GM12878 (cell line): Measurements from ENCODE around the gene AIG1. TPM values are rescaled to one million over a fixed set of nuclear protein-coding genes. Genes with fewer than 3 reads are reported as not detected.

ENCODE experiments used
- ATAC-seq: fragments of 200-7000 bp; cut with Tn5 transposase; 3 replicates; pipeline ENCODE4 v1.9.1; 2020; ENCODE audit warnings: mild to moderate bottlenecking, moderate library complexity
- BruUV-seq: library from RNA; stranded (reverse); fragments of 400-500 nt; replicated peaks from 2 replicates; lab custom pipeline; 2021; lab: Mats Ljungman, UMichigan
- CTCF ChIA-PET: fragments of 300-600 bp; sonication (Branson Sonifier 250); formaldehyde crosslinking; extraction: SDS; loops from one replicate; lab custom pipeline; 2021; ENCODE audit warnings: inconsistent platforms; lab: Yijun Ruan, JAX
- POLR2A ChIA-PET: fragments of 350-600 bp; formaldehyde crosslinking; extraction: SDS; loops from one replicate; lab custom pipeline; 2021; ENCODE audit warnings: inconsistent platforms; lab: Charles Lee
- RAD21 ChIA-PET: fragments of 300-600 bp; sonication (Branson Sonifier 250); formaldehyde crosslinking; loops from one replicate; lab custom pipeline; 2023; ENCODE audit warnings: antibody characterized with exemption; ENCODE audit not compliant: unreplicated experiment; lab: Charles Lee
- SMC1A ChIA-PET: fragments of 300-600 bp; sonication (Branson Sonifier 250); formaldehyde crosslinking; loops from one replicate; lab custom pipeline; 2023; ENCODE audit not compliant: unreplicated experiment, uncharacterized antibody; lab: Charles Lee
- DNase-seq: peaks from one replicate; pipeline ENCODE4 v3.0.0-alpha.2; 2011; ENCODE audit warnings: low read depth, low spot score
- FAIRE-seq: peaks from 3 replicates; lab custom pipeline; 2011; peaks lifted over from hg19 to GRCh38; lab: Jason Lieb, UNC
- H2AFZ ChIP-seq: 2 replicates; pipeline ENCODE4 v1.6.0; 2011; ENCODE audit warnings: low read depth, low read length, control low read depth; ENCODE audit not compliant: control insufficient read depth
- H3K27ac ChIP-seq: 2 replicates; pipeline ENCODE4 v1.5.1; 2011; ENCODE audit warnings: control low read depth; ENCODE audit not compliant: control insufficient read depth, insufficient read depth
- H3K27me3 ChIP-seq, 2 experiments: replicated peaks in 1 of 2; 2 replicates each; pipeline versions ENCODE4 v1.6.0 to v1.6.1; 2011; ENCODE audit warnings: low read length in 1 of 2; ENCODE audit not compliant: control insufficient read depth in 2 of 2, insufficient read depth in 2 of 2
- H3K36me3 ChIP-seq, 2 experiments: 2 replicates each; pipeline ENCODE4 v1.5.1; 2011; ENCODE audit warnings: low read length in 1 of 2; ENCODE audit not compliant: control insufficient read depth in 2 of 2, insufficient read depth in 2 of 2
- H3K4me1 ChIP-seq: 2 replicates; pipeline ENCODE4 v1.6.1; 2011; ENCODE audit warnings: mild to moderate bottlenecking, low read length, moderate library complexity, mixed read lengths; ENCODE audit not compliant: control insufficient read depth, insufficient read depth
- H3K4me2 ChIP-seq: 2 replicates; pipeline ENCODE4 v1.6.0; 2011; ENCODE audit warnings: control low read depth; ENCODE audit not compliant: control insufficient read depth, insufficient read depth
- H3K4me3 ChIP-seq: fragments of 200-600 bp; sonication (generic); 2 replicates; pipeline ENCODE4 v1.5.1; 2016
- H3K79me2 ChIP-seq: 2 replicates; pipeline ENCODE4 v1.6.0; 2011; ENCODE audit warnings: low read length; ENCODE audit not compliant: control insufficient read depth, insufficient read depth
- H3K9ac ChIP-seq: 2 replicates; pipeline ENCODE4 v1.8.0; 2011; ENCODE audit warnings: low read length, control low read depth, mixed read lengths; ENCODE audit not compliant: control insufficient read depth, insufficient read depth
- H3K9me3 ChIP-seq: replicated peaks from 3 replicates; pipeline ENCODE4 v1.5.1; 2011; ENCODE audit warnings: mild to moderate bottlenecking, low read length; ENCODE audit not compliant: control insufficient read depth, insufficient read depth
- H4K20me1 ChIP-seq: 2 replicates; pipeline ENCODE4 v1.6.0; 2011; ENCODE audit not compliant: control insufficient read depth, insufficient read depth
- CEBPB ChIP-seq, 2 experiments: fragments of 150-350 bp in 1 of 2; IDR thresholded peaks; 2 replicates each; pipeline ENCODE4 v1.6.1; 2012 to 2014; ENCODE audit warnings: low read depth in 2 of 2, low read length in 2 of 2, borderline replicate concordance in 1 of 2, inconsistent platforms in 1 of 2
- IRF4 ChIP-seq: IDR thresholded peaks from 2 replicates; pipeline ENCODE4 v1.6.1; 2011; ENCODE audit warnings: low read depth, low read length
- NFXL1 ChIP-seq: fragments of 450-650 bp; IDR thresholded peaks from 2 replicates; pipeline ENCODE4 v1.6.1; 2017; ENCODE audit warnings: antibody characterized with exemption, mild to moderate bottlenecking, borderline replicate concordance
- RFX5 ChIP-seq: IDR thresholded peaks from 2 replicates; pipeline ENCODE4 v1.6.1; 2011; ENCODE audit warnings: low read depth, low read length, improper control_type of control experiment
- RUNX3 ChIP-seq: IDR thresholded peaks from 2 replicates; pipeline ENCODE4 v1.6.1; 2012; ENCODE audit warnings: low read length, inconsistent platforms
- SIN3A ChIP-seq: IDR thresholded peaks from 2 replicates; pipeline ENCODE4 v1.6.1; 2012; ENCODE audit warnings: low read depth, low read length, improper control_type of control experiment
- WGBS: methylation state at CpG from one replicate; pipeline ENCODE4 v1.1.6; 2016; ENCODE audit warnings: low lambda C conversion rate; ENCODE audit not compliant: insufficient replicate concordance, insufficient coverage; ENCODE audit errors: missing lambda C conversion rate; 5-methylcytosine and 5-hydroxymethylcytosine counted together
- in situ Hi-C: fragments of 300-500 bp; cut with MboI; formaldehyde crosslinking; loops from 9 replicates; pipeline ENCODE4 v1.14.3; 2018; ENCODE audit warnings: mixed read lengths
- intact Hi-C: fragments of 100-400 bp; cut with micrococcal nuclease; formaldehyde crosslinking; loops from one replicate; pipeline ENCODE4 v1.14.2; 2022; ENCODE audit not compliant: unreplicated experiment
- polyA plus RNA-seq, 11 experiments: library from polyadenylated mRNA; depleted of rRNA in 4 of 11; unstranded in 6 of 11; stranded (reverse) in 5 of 11; fragments of >200 nt; fragmentation: Nextera tagmentation in 4 of 11; fragmentation: Illumina TruSeq in 1 of 11; extraction: Ambion mirVana in 4 of 11; extraction: Trizol in 1 of 11; gene quantifications; 1 replicate in 1 of 11; 2 replicates in 10 of 11; pipeline versions ENCODE4 v1.2.1 to v1.2.3, GENCODE V29; 2011 to 2016; ENCODE audit warnings: inconsistent platforms in 2 of 11, missing spikeins in 2 of 11, low read depth in 1 of 11
- total RNA-seq, 4 experiments: library from RNA; depleted of rRNA in 3 of 4; stranded (reverse); fragments of >200 nt in 3 of 4; fragmentation: Illumina TruSeq in 1 of 4; extraction: Trizol in 1 of 4; gene quantifications; 2 replicates each; pipeline versions ENCODE4 v1.2.1 to v1.2.3, GENCODE V29; 2013 to 2021
- TF ChIP-seq, protein P1 (sequence below): IDR thresholded peaks from 2 replicates; pipeline ENCODE4 v1.6.1; 2011; ENCODE audit warnings: borderline replicate concordance, low read depth, mild to moderate bottlenecking, moderate library complexity, low read length; ENCODE audit not compliant: insufficient read depth, poor library complexity, severe bottlenecking
- TF ChIP-seq, protein P2 (sequence below): fragments of 450-650 bp; formaldehyde crosslinking; IDR thresholded peaks from 2 replicates; pipeline ENCODE4 v1.5.0; 2022; ENCODE audit warnings: mild to moderate bottlenecking, missing genetic modification characterization
- TF ChIP-seq, protein P3 (sequence below): fragments of 450-650 bp; IDR thresholded peaks from 2 replicates; pipeline ENCODE4 v1.6.1; 2017; ENCODE audit warnings: mild to moderate bottlenecking, low read depth, inconsistent platforms; ENCODE audit not compliant: poor library complexity, severe bottlenecking

The AIG1 gene
- total and polyA plus RNA-seq, 10 of the 15 experiments (the other 5 are each of a cell fraction or from before 2014, with no cell fraction given) = 27.0 to 74.5 (median 36.4) TPM

DNA sequence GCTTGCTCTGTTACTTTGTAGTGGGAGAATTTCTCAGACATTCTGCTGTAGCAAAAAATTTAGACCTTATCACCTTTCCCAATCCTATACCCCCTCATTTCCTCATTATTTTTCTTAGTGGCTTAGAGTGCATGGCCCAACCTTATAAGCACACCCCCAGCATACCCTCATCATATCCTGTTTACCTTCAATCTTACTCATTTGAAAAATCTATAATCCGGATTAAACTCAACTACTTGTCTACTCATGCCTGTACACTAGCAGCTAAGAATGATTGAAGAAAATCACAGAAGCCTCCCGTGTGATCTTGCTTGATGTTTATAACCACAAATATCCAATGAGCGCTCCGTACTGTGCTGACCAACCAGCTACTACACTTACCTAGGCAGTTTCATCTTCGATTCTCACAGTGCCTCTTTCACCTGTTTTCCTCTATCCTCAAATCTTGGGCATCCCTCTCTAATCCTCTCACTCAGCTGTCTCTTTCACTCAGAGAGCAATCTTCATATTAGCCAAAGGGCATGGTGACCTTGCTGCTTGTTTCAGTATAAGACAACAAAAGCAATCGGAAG, 36.6 kb downstream of the AIG1 start:
- Histone ChIP-seq H3K9me3 (no peaks in the 10 kb centered on the region), H3K9ac (no peak overlapping the region), H3K36me3 (no peaks in the 10 kb centered on the region; a peak in 1 of 4 replicates), H3K4me1 (peaks cover 12% of the 10 kb centered on the region), H2AFZ (no peak overlapping the region), H3K27me3 (no peaks in the 10 kb centered on the region), H3K79me2 (no peaks in the 10 kb centered on the region), H3K4me2 (peak overlapping the region; percentile 73; the same call in 1 of the 2 replicates), H3K27ac (peak overlapping the region; percentile 10; the same call in 1 of the 2 replicates), H3K4me3 (no peak overlapping the region), H4K20me1 (no peaks in the 10 kb centered on the region)
- CTCF ChIA-PET = interaction anchor here (0.7 kb wide), 1 partner anchor 8 kb away, joined by 3 read pairs; no protein-coding TSS in a partner anchor
- ATAC-seq (peak; percentile 12; the same call in 1 of the 3 replicates), DNase-seq (no peak), FAIRE-seq (peak; percentile 35)
- RAD21 ChIA-PET = no interaction called here
- no TSS peak for BruUV-seq
- TF ChIP-seq RFX5 = no peak
- no peak for TF ChIP-seq CEBPB (IDR thresholded peaks at IDR 0.05; ENCODE audit: borderline replicate concordance in 1 of 2, low read depth in 2 of 2, low read length in 2 of 2)
- peak; percentile 9; the same call in 1 of the 2 replicates for TF ChIP-seq RUNX3
- TF ChIP-seq IRF4 = no peak
- TF ChIP-seq, protein P1, sequence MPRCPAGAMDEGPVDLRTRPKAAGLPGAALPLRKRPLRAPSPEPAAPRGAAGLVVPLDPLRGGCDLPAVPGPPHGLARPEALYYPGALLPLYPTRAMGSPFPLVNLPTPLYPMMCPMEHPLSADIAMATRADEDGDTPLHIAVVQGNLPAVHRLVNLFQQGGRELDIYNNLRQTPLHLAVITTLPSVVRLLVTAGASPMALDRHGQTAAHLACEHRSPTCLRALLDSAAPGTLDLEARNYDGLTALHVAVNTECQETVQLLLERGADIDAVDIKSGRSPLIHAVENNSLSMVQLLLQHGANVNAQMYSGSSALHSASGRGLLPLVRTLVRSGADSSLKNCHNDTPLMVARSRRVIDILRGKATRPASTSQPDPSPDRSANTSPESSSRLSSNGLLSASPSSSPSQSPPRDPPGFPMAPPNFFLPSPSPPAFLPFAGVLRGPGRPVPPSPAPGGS = no peak
- TF ChIP-seq, protein P2, sequence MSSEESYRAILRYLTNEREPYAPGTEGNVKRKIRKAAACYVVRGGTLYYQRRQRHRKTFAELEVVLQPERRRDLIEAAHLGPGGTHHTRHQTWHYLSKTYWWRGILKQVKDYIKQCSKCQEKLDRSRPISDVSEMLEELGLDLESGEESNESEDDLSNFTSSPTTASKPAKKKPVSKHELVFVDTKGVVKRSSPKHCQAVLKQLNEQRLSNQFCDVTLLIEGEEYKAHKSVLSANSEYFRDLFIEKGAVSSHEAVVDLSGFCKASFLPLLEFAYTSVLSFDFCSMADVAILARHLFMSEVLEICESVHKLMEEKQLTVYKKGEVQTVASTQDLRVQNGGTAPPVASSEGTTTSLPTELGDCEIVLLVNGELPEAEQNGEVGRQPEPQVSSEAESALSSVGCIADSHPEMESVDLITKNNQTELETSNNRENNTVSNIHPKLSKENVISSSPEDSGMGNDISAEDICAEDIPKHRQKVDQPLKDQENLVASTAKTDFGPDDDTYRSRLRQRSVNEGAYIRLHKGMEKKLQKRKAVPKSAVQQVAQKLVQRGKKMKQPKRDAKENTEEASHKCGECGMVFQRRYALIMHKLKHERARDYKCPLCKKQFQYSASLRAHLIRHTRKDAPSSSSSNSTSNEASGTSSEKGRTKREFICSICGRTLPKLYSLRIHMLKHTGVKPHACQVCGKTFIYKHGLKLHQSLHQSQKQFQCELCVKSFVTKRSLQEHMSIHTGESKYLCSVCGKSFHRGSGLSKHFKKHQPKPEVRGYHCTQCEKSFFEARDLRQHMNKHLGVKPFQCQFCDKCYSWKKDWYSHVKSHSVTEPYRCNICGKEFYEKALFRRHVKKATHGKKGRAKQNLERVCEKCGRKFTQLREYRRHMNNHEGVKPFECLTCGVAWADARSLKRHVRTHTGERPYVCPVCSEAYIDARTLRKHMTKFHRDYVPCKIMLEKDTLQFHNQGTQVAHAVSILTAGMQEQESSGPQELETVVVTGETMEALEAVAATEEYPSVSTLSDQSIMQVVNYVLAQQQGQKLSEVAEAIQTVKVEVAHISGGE (CRISPR knock-in tag) = no peak
- TF ChIP-seq, protein P3, sequence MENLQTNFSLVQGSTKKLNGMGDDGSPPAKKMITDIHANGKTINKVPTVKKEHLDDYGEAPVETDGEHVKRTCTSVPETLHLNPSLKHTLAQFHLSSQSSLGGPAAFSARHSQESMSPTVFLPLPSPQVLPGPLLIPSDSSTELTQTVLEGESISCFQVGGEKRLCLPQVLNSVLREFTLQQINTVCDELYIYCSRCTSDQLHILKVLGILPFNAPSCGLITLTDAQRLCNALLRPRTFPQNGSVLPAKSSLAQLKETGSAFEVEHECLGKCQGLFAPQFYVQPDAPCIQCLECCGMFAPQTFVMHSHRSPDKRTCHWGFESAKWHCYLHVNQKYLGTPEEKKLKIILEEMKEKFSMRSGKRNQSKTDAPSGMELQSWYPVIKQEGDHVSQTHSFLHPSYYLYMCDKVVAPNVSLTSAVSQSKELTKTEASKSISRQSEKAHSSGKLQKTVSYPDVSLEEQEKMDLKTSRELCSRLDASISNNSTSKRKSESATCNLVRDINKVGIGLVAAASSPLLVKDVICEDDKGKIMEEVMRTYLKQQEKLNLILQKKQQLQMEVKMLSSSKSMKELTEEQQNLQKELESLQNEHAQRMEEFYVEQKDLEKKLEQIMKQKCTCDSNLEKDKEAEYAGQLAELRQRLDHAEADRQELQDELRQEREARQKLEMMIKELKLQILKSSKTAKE = no peak
- no peak for TF ChIP-seq SIN3A
- no peak for TF ChIP-seq NFXL1
- SMC1A ChIA-PET = no interaction called here
- in situ Hi-C loops (no loop called here), intact Hi-C loops (no loop called here)
- POLR2A ChIA-PET = no interaction called here
- 79% methylated on average over 6 of the region's 6 CpGs for WGBS
